HL-60 (cell line): ENCODE data around the gene COG7.

ENCODE experiments used
- GABPA ChIP-seq: IDR thresholded peaks from 2 replicates; pipeline ENCODE4 v1.6.1; 2012; ENCODE audit warnings: low read depth
- POLR2AphosphoS5 ChIP-seq: IDR thresholded peaks from 2 replicates; pipeline ENCODE4 v1.6.1; 2012; ENCODE audit warnings: low read depth
- REST ChIP-seq: IDR thresholded peaks from 2 replicates; pipeline ENCODE4 v1.6.1; 2012; ENCODE audit warnings: low read depth; ENCODE audit not compliant: insufficient replicate concordance
- TF ChIP-seq, protein P1 (sequence below): IDR thresholded peaks from one replicate; pipeline ENCODE4 v1.5.1; 2011; ENCODE audit warnings: low read length, control low read depth, inconsistent platforms; ENCODE audit not compliant: insufficient read depth

GRCh38 chr16:23484510-23485256 is 31.7 kb upstream of the COG7 start:
- no peak for TF ChIP-seq GABPA
- TF ChIP-seq, protein P1, sequence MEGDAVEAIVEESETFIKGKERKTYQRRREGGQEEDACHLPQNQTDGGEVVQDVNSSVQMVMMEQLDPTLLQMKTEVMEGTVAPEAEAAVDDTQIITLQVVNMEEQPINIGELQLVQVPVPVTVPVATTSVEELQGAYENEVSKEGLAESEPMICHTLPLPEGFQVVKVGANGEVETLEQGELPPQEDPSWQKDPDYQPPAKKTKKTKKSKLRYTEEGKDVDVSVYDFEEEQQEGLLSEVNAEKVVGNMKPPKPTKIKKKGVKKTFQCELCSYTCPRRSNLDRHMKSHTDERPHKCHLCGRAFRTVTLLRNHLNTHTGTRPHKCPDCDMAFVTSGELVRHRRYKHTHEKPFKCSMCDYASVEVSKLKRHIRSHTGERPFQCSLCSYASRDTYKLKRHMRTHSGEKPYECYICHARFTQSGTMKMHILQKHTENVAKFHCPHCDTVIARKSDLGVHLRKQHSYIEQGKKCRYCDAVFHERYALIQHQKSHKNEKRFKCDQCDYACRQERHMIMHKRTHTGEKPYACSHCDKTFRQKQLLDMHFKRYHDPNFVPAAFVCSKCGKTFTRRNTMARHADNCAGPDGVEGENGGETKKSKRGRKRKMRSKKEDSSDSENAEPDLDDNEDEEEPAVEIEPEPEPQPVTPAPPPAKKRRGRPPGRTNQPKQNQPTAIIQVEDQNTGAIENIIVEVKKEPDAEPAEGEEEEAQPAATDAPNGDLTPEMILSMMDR = no peak
- no peak for TF ChIP-seq POLR2AphosphoS5
- TF ChIP-seq REST = no peak
